ENCODE results near the gene ADRB2. TPM values are rescaled to one million over a fixed set of nuclear protein-coding genes. Genes with fewer than 3 reads are reported as not detected.

ADRB2 gene
- total and polyA plus RNA-seq, 9 donors, result 0.23 to 2.3 (median 1.0) TPM

- no peak for DNase-seq
- no peaks in the 10 kb centered on the region for H3K36me3 ChIP-seq
- H3K27ac ChIP-seq, result no peak overlapping the region
- no peaks in the 10 kb centered on the region for H3K9me3 ChIP-seq
- no peaks in the 10 kb centered on the region for H3K27me3 ChIP-seq
- no peak overlapping the region for H3K4me3 ChIP-seq
- no peak for TF ChIP-seq EP300 (IDR thresholded peaks at IDR 0.05)
- no peak for TF ChIP-seq POLR2A (IDR thresholded peaks at IDR 0.05)
- TF ChIP-seq CTCF (IDR thresholded peaks at IDR 0.05), result no peak
- WGBS, 3 donors, result 22 to 36% (median 34%) methylated on average over 2 of the region's 2 CpGs
- no peaks in the 10 kb centered on the region for H3K4me1 ChIP-seq (ENCODE audit: insufficient read depth)
- intact Hi-C loops (cut with DNase I), result no loop called here
Measured at GRCh38 chr5:148807851-148808250, 18.6 kb upstream of the ADRB2 start.

GRCh38 chr5:148808864-148809642, 17.4 kb upstream of the ADRB2 start:
- Histone ChIP-seq H3K36me3 (no peaks in the 10 kb centered on the region), H3K27ac (no peak overlapping the region), H3K4me3 (no peak overlapping the region), H3K9me3 (no peaks in the 10 kb centered on the region), H3K4me1 (ENCODE audit: insufficient read depth) (no peaks in the 10 kb centered on the region), H3K27me3 (no peaks in the 10 kb centered on the region)
- WGBS, 3 donors, result 68 to 70% (median 69%) methylated on average over 10 of the region's 10 CpGs
- intact Hi-C loops (cut with DNase I), result no loop called here
- TF ChIP-seq POLR2A (IDR thresholded peaks at IDR 0.05), result no peak
- no peak for TF ChIP-seq EP300 (IDR thresholded peaks at IDR 0.05)
- TF ChIP-seq CTCF (IDR thresholded peaks at IDR 0.05), result no peak
- no peak for DNase-seq

- DNase-seq, result no peak
- Histone ChIP-seq H3K4me1 (ENCODE audit: insufficient read depth) (no peaks in the 10 kb centered on the region), H3K27me3 (no peaks in the 10 kb centered on the region), H3K27ac (no peak overlapping the region), H3K36me3 (no peaks in the 10 kb centered on the region), H3K4me3 (no peak overlapping the region), H3K9me3 (no peaks in the 10 kb centered on the region)
- intact Hi-C loops (cut with DNase I), result no loop called here
- 87 to 90% (median 89%) methylated on average over 3 of the region's 3 CpGs for WGBS, 3 donors
- TF ChIP-seq EP300 (IDR thresholded peaks at IDR 0.05) (no peak), CTCF (IDR thresholded peaks at IDR 0.05) (no peak), POLR2A (IDR thresholded peaks at IDR 0.05) (no peak)
Measured at GRCh38 chr5:148809781-148810524, 16.5 kb upstream of the ADRB2 start.

- H3K27me3 ChIP-seq, result no peaks in the 10 kb centered on the region
- no peak for DNase-seq
- WGBS, 3 donors, result 87 to 93% (median 90%) methylated on average over 2 of the region's 2 CpGs
- H3K4me3 ChIP-seq, result no peak overlapping the region
- no peaks in the 10 kb centered on the region for H3K36me3 ChIP-seq
- H3K9me3 ChIP-seq, result no peaks in the 10 kb centered on the region
- H3K27ac ChIP-seq, result no peak overlapping the region
- TF ChIP-seq EP300 (IDR thresholded peaks at IDR 0.05), result no peak
- TF ChIP-seq POLR2A (IDR thresholded peaks at IDR 0.05), result no peak
- TF ChIP-seq CTCF (IDR thresholded peaks at IDR 0.05), result no peak
- intact Hi-C loops (cut with DNase I), result no loop called here
- no peaks in the 10 kb centered on the region for H3K4me1 ChIP-seq (ENCODE audit: insufficient read depth)
Measured at GRCh38 chr5:148810823-148811222, 15.6 kb upstream of the ADRB2 start.
